ENCODE data around the gene CAMSAP2. TPM values are rescaled to one million over a fixed set of nuclear protein-coding genes. Genes with fewer than 3 reads are reported as not detected.

CAMSAP2 gene
- total RNA-seq, result 10 to 100 TPM; 33.7 to 39.5 (median 37.2) TPM
- polyA plus RNA-seq, result 6.9 TPM
- long read RNA-seq, donor 1, full-length matches to known transcripts, result 1 of 22 reads
- long read RNA-seq, donor 1, partial matches to known transcripts, result 16 of 22 reads
- long read RNA-seq, donor 1, other reads (novel, unspliced or antisense), result 5 of 22 reads
- long read RNA-seq, donor 2, partial matches to known transcripts, result 2 of 5 reads
- long read RNA-seq, donor 2, other reads (novel, unspliced or antisense), result 3 of 5 reads
- long read RNA-seq, donor 3, full-length matches to known transcripts, result 1 of 13 reads
- long read RNA-seq, donor 3, partial matches to known transcripts, result 10 of 13 reads
- long read RNA-seq, donor 3, other reads (novel, unspliced or antisense), result 2 of 13 reads
- long read RNA-seq, donor 4, partial matches to known transcripts, result 4 of 4 reads
- long read RNA-seq, donor 4, other reads (novel, unspliced or antisense), result 0 of 4 reads

GRCh38 chr1:200738327-200738948 lies at the start of gene CAMSAP2:
CAMSAP2 (plus strand) TSS chr1:200738893; CDS start chr1:200739828, 935 bp downstream.
- intact Hi-C loops (cut with DNase I), result loop anchor here in 3 of 4 donors (5.0 to 10.0 kb wide), 2 partner anchors 54 to 66 kb away; no protein-coding TSS in a partner anchor
- peak within 1 kb of the TSS; percentile 98 for H3K27ac ChIP-seq (ENCODE audit: low read length)
- peaks cover 2% of the 10 kb centered on the region for H3K4me1 ChIP-seq (ENCODE audit: control insufficient read depth, insufficient read depth, low read length)
- DNase-seq (peak; percentile 93 to 97 (median 96)), ATAC-seq (peak; percentile 93 to 95)
- under 1% methylated on average over 30 of the region's 33 CpGs for WGBS
- H3K4me3 ChIP-seq (ENCODE audit: low read length), result peak within 1 kb of the TSS; percentile 71
- no peaks in the 10 kb centered on the region for H3K9me3 ChIP-seq (ENCODE audit: control insufficient read depth, low read length)
- no peaks in the 10 kb centered on the region for H3K27me3 ChIP-seq (ENCODE audit: control insufficient read depth, insufficient read depth)

GRCh38 chr1:200692316-200692715 lies 46.4 kb upstream of the CAMSAP2 start:
- WGBS, result 93% methylated on average over 1 of the region's 1 CpG
- Histone ChIP-seq H3K27me3 (ENCODE audit: control insufficient read depth, insufficient read depth) (no peaks in the 10 kb centered on the region), H3K9me3 (ENCODE audit: control insufficient read depth, low read length) (no peaks in the 10 kb centered on the region), H3K4me3 (ENCODE audit: low read length) (no peak overlapping the region), H3K27ac (ENCODE audit: low read length) (no peak overlapping the region), H3K4me1 (ENCODE audit: control insufficient read depth, insufficient read depth, low read length) (no peaks in the 10 kb centered on the region)
- ATAC-seq, result no peak
- intact Hi-C loops (cut with DNase I), result no loop called here
- DNase-seq, result no peak

- ATAC-seq (no peak), DNase-seq (no peak)
- Histone ChIP-seq H3K27me3 (ENCODE audit: control insufficient read depth, insufficient read depth) (no peaks in the 10 kb centered on the region), H3K9me3 (ENCODE audit: control insufficient read depth, low read length) (no peaks in the 10 kb centered on the region), H3K27ac (ENCODE audit: low read length) (no peak overlapping the region), H3K4me3 (ENCODE audit: low read length) (no peak overlapping the region), H3K4me1 (ENCODE audit: control insufficient read depth, insufficient read depth, low read length) (no peaks in the 10 kb centered on the region)
- intact Hi-C loops (cut with DNase I), result no loop called here
Observed at GRCh38 chr1:200693327-200693726, 45.4 kb upstream of the CAMSAP2 start.

- Histone ChIP-seq H3K27ac (ENCODE audit: low read length) (no peak overlapping the region), H3K4me1 (ENCODE audit: control insufficient read depth, insufficient read depth, low read length) (no peaks in the 10 kb centered on the region), H3K27me3 (ENCODE audit: control insufficient read depth, insufficient read depth) (no peaks in the 10 kb centered on the region), H3K4me3 (ENCODE audit: low read length) (no peak overlapping the region), H3K9me3 (ENCODE audit: control insufficient read depth, low read length) (no peaks in the 10 kb centered on the region)
- 52% methylated on average over 3 of the region's 3 CpGs for WGBS
- DNase-seq (no peak), ATAC-seq (no peak)
- intact Hi-C loops (cut with DNase I), result no loop called here
Observed at GRCh38 chr1:200694738-200695137, 44.0 kb upstream of the CAMSAP2 start.

- no peaks in the 10 kb centered on the region for H3K4me1 ChIP-seq (ENCODE audit: control insufficient read depth, insufficient read depth, low read length)
- intact Hi-C loops (cut with DNase I), result no loop called here
- 78% methylated on average over 1 of the region's 1 CpG for WGBS
- no peak overlapping the region for H3K4me3 ChIP-seq (ENCODE audit: low read length)
- no peak for DNase-seq
- no peaks in the 10 kb centered on the region for H3K27me3 ChIP-seq (ENCODE audit: control insufficient read depth, insufficient read depth)
- no peak overlapping the region for H3K27ac ChIP-seq (ENCODE audit: low read length)
- no peak for ATAC-seq
- H3K9me3 ChIP-seq (ENCODE audit: control insufficient read depth, low read length), result no peaks in the 10 kb centered on the region
Observed at GRCh38 chr1:200699871-200700270, 38.8 kb upstream of the CAMSAP2 start.

- ATAC-seq, result no peak
- no peaks in the 10 kb centered on the region for H3K4me1 ChIP-seq (ENCODE audit: control insufficient read depth, insufficient read depth, low read length)
- H3K27me3 ChIP-seq (ENCODE audit: control insufficient read depth, insufficient read depth), result no peaks in the 10 kb centered on the region
- DNase-seq, result no peak
- no peak overlapping the region for H3K27ac ChIP-seq (ENCODE audit: low read length)
- intact Hi-C loops (cut with DNase I), result no loop called here
- no peak overlapping the region for H3K4me3 ChIP-seq (ENCODE audit: low read length)
- WGBS, result 53% methylated on average over 3 of the region's 3 CpGs
- no peaks in the 10 kb centered on the region for H3K9me3 ChIP-seq (ENCODE audit: control insufficient read depth, low read length)
Observed at GRCh38 chr1:200704986-200705500, 33.6 kb upstream of the CAMSAP2 start.

GRCh38 chr1:200706111-200706814 lies 32.4 kb upstream of the CAMSAP2 start:
- Histone ChIP-seq H3K9me3 (ENCODE audit: control insufficient read depth, low read length) (no peaks in the 10 kb centered on the region), H3K27me3 (ENCODE audit: control insufficient read depth, insufficient read depth) (no peaks in the 10 kb centered on the region), H3K4me1 (ENCODE audit: control insufficient read depth, insufficient read depth, low read length) (no peaks in the 10 kb centered on the region), H3K27ac (ENCODE audit: low read length) (no peak overlapping the region), H3K4me3 (ENCODE audit: low read length) (no peak overlapping the region)
- no peak for ATAC-seq
- intact Hi-C loops (cut with DNase I), result no loop called here
- DNase-seq, result no peak
- WGBS, result 79% methylated on average over 4 of the region's 4 CpGs

GRCh38 chr1:200707116-200707515 lies 31.6 kb upstream of the CAMSAP2 start:
- Histone ChIP-seq H3K9me3 (ENCODE audit: control insufficient read depth, low read length) (no peaks in the 10 kb centered on the region), H3K27ac (ENCODE audit: low read length) (no peak overlapping the region), H3K27me3 (ENCODE audit: control insufficient read depth, insufficient read depth) (no peaks in the 10 kb centered on the region), H3K4me1 (ENCODE audit: control insufficient read depth, insufficient read depth, low read length) (no peaks in the 10 kb centered on the region), H3K4me3 (ENCODE audit: low read length) (no peak overlapping the region)
- intact Hi-C loops (cut with DNase I), result no loop called here
- ATAC-seq, result no peak
- no peak for DNase-seq
- 90% methylated on average over 5 of the region's 5 CpGs for WGBS

- intact Hi-C loops (cut with DNase I), result no loop called here
- DNase-seq, result no peak
- H3K4me1 ChIP-seq (ENCODE audit: control insufficient read depth, insufficient read depth, low read length), result no peaks in the 10 kb centered on the region
- no peaks in the 10 kb centered on the region for H3K27me3 ChIP-seq (ENCODE audit: control insufficient read depth, insufficient read depth)
- no peak overlapping the region for H3K4me3 ChIP-seq (ENCODE audit: low read length)
- H3K9me3 ChIP-seq (ENCODE audit: control insufficient read depth, low read length), result no peaks in the 10 kb centered on the region
- H3K27ac ChIP-seq (ENCODE audit: low read length), result no peak overlapping the region
- no peak for ATAC-seq
Observed at GRCh38 chr1:200708161-200708560, 30.5 kb upstream of the CAMSAP2 start.

GRCh38 chr1:200708769-200709168 lies 29.9 kb upstream of the CAMSAP2 start:
- H3K9me3 ChIP-seq (ENCODE audit: control insufficient read depth, low read length), result no peaks in the 10 kb centered on the region
- H3K27me3 ChIP-seq (ENCODE audit: control insufficient read depth, insufficient read depth), result no peaks in the 10 kb centered on the region
- DNase-seq, result no peak
- no peak overlapping the region for H3K27ac ChIP-seq (ENCODE audit: low read length)
- H3K4me3 ChIP-seq (ENCODE audit: low read length), result no peak overlapping the region
- no peak for ATAC-seq
- no peaks in the 10 kb centered on the region for H3K4me1 ChIP-seq (ENCODE audit: control insufficient read depth, insufficient read depth, low read length)
- 78% methylated on average over 1 of the region's 1 CpG for WGBS
- intact Hi-C loops (cut with DNase I), result no loop called here

- Histone ChIP-seq H3K4me1 (ENCODE audit: control insufficient read depth, insufficient read depth, low read length) (no peaks in the 10 kb centered on the region), H3K27me3 (ENCODE audit: control insufficient read depth, insufficient read depth) (no peaks in the 10 kb centered on the region), H3K27ac (ENCODE audit: low read length) (no peak overlapping the region), H3K9me3 (ENCODE audit: control insufficient read depth, low read length) (no peaks in the 10 kb centered on the region), H3K4me3 (ENCODE audit: low read length) (no peak overlapping the region)
- ATAC-seq (no peak), DNase-seq (no peak)
- intact Hi-C loops (cut with DNase I), result no loop called here
- 77% methylated on average over 2 of the region's 2 CpGs for WGBS
Observed at GRCh38 chr1:200710166-200710565, 28.5 kb upstream of the CAMSAP2 start.
